IPS-18c (cell line): ENCODE data around the gene ARHGEF6.
"Not testable (repeated sequence)": the region's sequence is repeated elsewhere in the genome, so short reads cannot be mapped to it uniquely, and the experiment has no call there.

Experiments
- H3K4me3 ChIP-seq: 2 replicates; pipeline ENCODE4 v1.7.0; 2013; ENCODE audit warnings: low read depth, mild to moderate bottlenecking, low read length, moderate library complexity; ENCODE audit not compliant: insufficient read depth
- H3K9me3 ChIP-seq: one replicate; pipeline ENCODE4 v1.6.1; 2013; ENCODE audit warnings: mild to moderate bottlenecking, low read length, moderate library complexity; ENCODE audit not compliant: control insufficient read depth, insufficient read depth

ARHGEF6 gene

GRCh38 chrX:136795132-136795531 is 14.4 kb upstream of the ARHGEF6 start:
- H3K9me3 ChIP-seq, H3K4me3 ChIP-seq: not testable (repeated sequence)

GRCh38 chrX:136794660-136795059 is 13.9 kb upstream of the ARHGEF6 start:
- H3K9me3 ChIP-seq, H3K4me3 ChIP-seq: not testable (repeated sequence)

GRCh38 chrX:136794080-136794479 is 13.3 kb upstream of the ARHGEF6 start:
- Histone ChIP-seq H3K4me3 (no peak overlapping the region), H3K9me3 (peaks cover 4% of the 10 kb centered on the region)

GRCh38 chrX:136789856-136790255 is 9.1 kb upstream of the ARHGEF6 start:
- peaks cover 4% of the 10 kb centered on the region for H3K9me3 ChIP-seq
- no peak overlapping the region for H3K4me3 ChIP-seq

GRCh38 chrX:136784231-136784630 is 3.5 kb upstream of the ARHGEF6 start:
- H3K9me3 ChIP-seq, result no peaks in the 10 kb centered on the region
- H3K4me3 ChIP-seq, result no peak overlapping the region

- Histone ChIP-seq H3K9me3 (peaks cover 2% of the 10 kb centered on the region), H3K4me3 (no peak overlapping the region; the same call in 1 of the 2 replicates)
Measured at GRCh38 chrX:136783159-136783558, 2.4 kb upstream of the ARHGEF6 start.

GRCh38 chrX:136781180-136781797 is 557 bp upstream of the ARHGEF6 start:
- peaks cover 4% of the 10 kb centered on the region for H3K9me3 ChIP-seq
- no peak overlapping the region for H3K4me3 ChIP-seq

GRCh38 chrX:136780241-136780640 is 491 bp downstream of the ARHGEF6 start:
- Histone ChIP-seq H3K4me3 (no peak overlapping the region), H3K9me3 (peaks cover 4% of the 10 kb centered on the region)

GRCh38 chrX:136779346-136779781 is 1.4 kb downstream of the ARHGEF6 start:
- no peak overlapping the region for H3K4me3 ChIP-seq

GRCh38 chrX:136778916-136779315 is 1.8 kb downstream of the ARHGEF6 start:
- Histone ChIP-seq H3K9me3 (peaks cover 4% of the 10 kb centered on the region), H3K4me3 (no peak overlapping the region)

More at GRCh38 chrX:136779346-136779781, 1.4 kb downstream of the ARHGEF6 start:
- peaks cover 4% of the 10 kb centered on the region for H3K9me3 ChIP-seq

GRCh38 chrX:136778020-136778419 is 2.7 kb downstream of the ARHGEF6 start:
- Histone ChIP-seq H3K9me3 (peaks cover 4% of the 10 kb centered on the region), H3K4me3 (no peak overlapping the region)

- peaks cover 6% of the 10 kb centered on the region for H3K9me3 ChIP-seq
- H3K4me3 ChIP-seq, result no peak overlapping the region
Measured at GRCh38 chrX:136773648-136774047, 7.1 kb downstream of the ARHGEF6 start.

- H3K9me3 ChIP-seq, H3K4me3 ChIP-seq: not testable (repeated sequence)
Measured at GRCh38 chrX:136771869-136772268, 8.9 kb downstream of the ARHGEF6 start.

- H3K9me3 ChIP-seq, result peaks cover 2% of the 10 kb centered on the region
- H3K4me3 ChIP-seq, result no peak overlapping the region
Measured at GRCh38 chrX:136768469-136769084, 12.2 kb downstream of the ARHGEF6 start.

- peak overlapping the region; percentile 58 for H3K4me3 ChIP-seq
Measured at GRCh38 chrX:136767104-136767941, 13.4 kb downstream of the ARHGEF6 start.

GRCh38 chrX:136766785-136767103 is 14.0 kb downstream of the ARHGEF6 start:
- peaks cover 4% of the 10 kb centered on the region for H3K9me3 ChIP-seq
- H3K4me3 ChIP-seq, result peak overlapping the region; percentile 58

More at GRCh38 chrX:136767104-136767941, 13.4 kb downstream of the ARHGEF6 start:
- H3K9me3 ChIP-seq, result peaks cover 2% of the 10 kb centered on the region

GRCh38 chrX:136765821-136766356 is 14.8 kb downstream of the ARHGEF6 start:
- H3K9me3 ChIP-seq, result peaks cover 4% of the 10 kb centered on the region

GRCh38 chrX:136764206-136764605 is 16.5 kb downstream of the ARHGEF6 start:
- Histone ChIP-seq H3K4me3 (no peak overlapping the region), H3K9me3 (peaks cover 2% of the 10 kb centered on the region)

More at GRCh38 chrX:136765821-136766356, 14.8 kb downstream of the ARHGEF6 start:
- no peak overlapping the region for H3K4me3 ChIP-seq
